Endothelial cell of umbilical vein (primary cell): ENCODE measurements around the gene MANBA. TPM values are rescaled to one million over a fixed set of nuclear protein-coding genes. Genes with fewer than 3 reads are reported as not detected.

ENCODE experiments used
- BruUV-seq: library from RNA; stranded (reverse); fragments of 400-500 nt; replicated peaks from 2 replicates; lab custom pipeline; 2021; lab: Mats Ljungman, UMichigan
- CTCF ChIA-PET: fragments of 300-600, 350-600 bp; sonication (Branson Sonifier 250); formaldehyde crosslinking; loops from one replicate; lab custom pipeline; 2021; ENCODE audit warnings: antibody characterized with exemption, inconsistent platforms; lab: Charles Lee
- POLR2A ChIA-PET: fragments of 300-600, 350-600 bp; sonication (Branson Sonifier 250); formaldehyde crosslinking; loops from one replicate; lab custom pipeline; 2021; ENCODE audit warnings: antibody characterized with exemption, inconsistent platforms; lab: Charles Lee
- DNase-seq: peaks from one replicate; pipeline ENCODE4 v3.0.0-alpha.2; 2011; ENCODE audit warnings: low read depth, low spot score
- FAIRE-seq: peaks from 2 replicates; lab custom pipeline; 2011; peaks lifted over from hg19 to GRCh38; lab: Jason Lieb, UNC
- H2AFZ ChIP-seq: 2 replicates; pipeline ENCODE4 v1.6.0; 2012; ENCODE audit warnings: low read depth, low read length, control low read depth, inconsistent platforms
- H3K27ac ChIP-seq: 2 replicates; pipeline ENCODE4 v1.5.1; 2011; ENCODE audit warnings: low read depth, mild to moderate bottlenecking, control low read depth, low read length, moderate library complexity; ENCODE audit not compliant: insufficient read depth
- H3K27me3 ChIP-seq, 2 experiments: 2 replicates each; pipeline versions ENCODE4 v1.6.0 to v1.6.1; 2011; ENCODE audit warnings: low read length in 2 of 2, mixed read lengths in 1 of 2; ENCODE audit not compliant: control insufficient read depth in 2 of 2, insufficient read depth in 2 of 2
- H3K36me3 ChIP-seq, 2 experiments: 2 replicates in 1 of 2; 3 replicates in 1 of 2; pipeline ENCODE4 v1.5.1; 2011; ENCODE audit warnings: low read length in 2 of 2, mild to moderate bottlenecking in 1 of 2, moderate library complexity in 1 of 2; ENCODE audit not compliant: control insufficient read depth in 2 of 2, insufficient read depth in 2 of 2; ENCODE audit errors: extremely low read depth in 1 of 2
- H3K4me1 ChIP-seq: 3 replicates; pipeline ENCODE4 v1.5.1; 2011; ENCODE audit warnings: mild to moderate bottlenecking, low read length; ENCODE audit not compliant: control insufficient read depth, insufficient read depth; ENCODE audit errors: extremely low read depth
- H3K4me2 ChIP-seq: 2 replicates; pipeline ENCODE4 v1.6.1; 2011; ENCODE audit warnings: low read length, control low read depth, mixed read lengths; ENCODE audit not compliant: insufficient read depth
- H3K4me3 ChIP-seq, 3 experiments: fragments of 200-600 bp in 1 of 3; sonication (generic), shearing (Covaris generic) in 1 of 3; replicated peaks in 1 of 3; 2 replicates each; pipeline ENCODE4 v1.5.1; 2011 to 2016; ENCODE audit warnings: control low read depth in 3 of 3, low read length in 3 of 3, mild to moderate bottlenecking in 2 of 3, inconsistent platforms in 1 of 3, low read depth in 1 of 3, moderate library complexity in 1 of 3; ENCODE audit not compliant: insufficient read depth in 1 of 3
- H3K79me2 ChIP-seq: 2 replicates; pipeline ENCODE4 v1.6.0; 2012; ENCODE audit warnings: low read length, inconsistent platforms; ENCODE audit not compliant: control insufficient read depth, insufficient read depth
- H3K9ac ChIP-seq: replicated peaks from 2 replicates; pipeline ENCODE3; 2011; ENCODE audit warnings: low read length, control low read depth; ENCODE audit not compliant: insufficient read depth; ENCODE audit errors: extremely low read depth
- H3K9me1 ChIP-seq: replicated peaks from 3 replicates; pipeline ENCODE4 v1.6.0; 2011; ENCODE audit warnings: mild to moderate bottlenecking, low read length; ENCODE audit not compliant: control insufficient read depth, insufficient read depth; ENCODE audit errors: extremely low read depth
- H3K9me3 ChIP-seq: replicated peaks from 2 replicates; pipeline ENCODE4 v1.5.1; 2012; ENCODE audit warnings: low read length, inconsistent platforms; ENCODE audit not compliant: control insufficient read depth, insufficient read depth
- H4K20me1 ChIP-seq: replicated peaks from 2 replicates; pipeline ENCODE3; 2011; ENCODE audit warnings: mild to moderate bottlenecking, low read length; ENCODE audit not compliant: control insufficient read depth, insufficient read depth; ENCODE audit errors: extremely low read depth
- EZH2 ChIP-seq: IDR thresholded peaks from 2 replicates; pipeline ENCODE4 v1.6.1; 2012; ENCODE audit warnings: borderline replicate concordance, low read depth, mild to moderate bottlenecking, moderate library complexity, low read length, inconsistent platforms; ENCODE audit not compliant: severe bottlenecking
- FOS ChIP-seq: IDR thresholded peaks from 2 replicates; pipeline ENCODE4 v1.6.1; 2011; ENCODE audit warnings: mild to moderate bottlenecking, low read length, moderate library complexity, borderline replicate concordance; ENCODE audit not compliant: insufficient read depth
- GATA2 ChIP-seq: IDR thresholded peaks from 2 replicates; pipeline ENCODE4 v1.7.0; 2011; ENCODE audit warnings: low read depth, mild to moderate bottlenecking, moderate library complexity, mixed read lengths, low read length; ENCODE audit not compliant: insufficient read length, insufficient read depth
- JUN ChIP-seq: IDR thresholded peaks from 2 replicates; pipeline ENCODE4 v1.6.1; 2011; ENCODE audit warnings: borderline replicate concordance, low read depth; ENCODE audit not compliant: insufficient read length, insufficient read depth
- POLR2A ChIP-seq: IDR thresholded peaks from 2 replicates; pipeline ENCODE4 v1.6.1; 2012; ENCODE audit warnings: low read depth, mild to moderate bottlenecking, control low read depth, low read length
- POLR2AphosphoS5 ChIP-seq: IDR thresholded peaks from 2 replicates; pipeline ENCODE4 v1.6.1; 2012; ENCODE audit warnings: low read depth, mild to moderate bottlenecking, control low read depth, low read length, moderate library complexity; ENCODE audit not compliant: insufficient read depth
- dilution Hi-C: fragments of 300-500 bp; cut with MboI; formaldehyde crosslinking; loops from one replicate; pipeline ENCODE4 v1.15.0; 2019; ENCODE audit warnings: low sequenced_read_pairs; ENCODE audit not compliant: extremely low pct_ligation_motif_present
- intact Hi-C: fragments of 100-400 bp; cut with micrococcal nuclease; formaldehyde crosslinking; loops from one replicate; pipeline ENCODE4 v1.10.0; 2022
- polyA plus RNA-seq, 4 experiments: library from polyadenylated mRNA; depleted of rRNA in 3 of 4; stranded (reverse) in 3 of 4; unstranded in 1 of 4; fragments of >200 nt; gene quantifications; 2 replicates each; pipeline versions ENCODE4 v1.2.1 to v1.2.3, GENCODE V29; 2011 to 2012; ENCODE audit warnings: missing spikeins in 1 of 4
- total RNA-seq: library from RNA; stranded (reverse); gene quantifications from 2 replicates; pipeline ENCODE4 v1.2.3, GENCODE V29; 2021
- TF ChIP-seq, protein P1 (sequence below), 2 donors: IDR thresholded peaks; 1 replicate in 1 of 2; 2 replicates in 1 of 2; pipeline ENCODE4 v1.5.1; 2011; ENCODE audit warnings: low read length in 2 of 2, mild to moderate bottlenecking in 2 of 2, moderate library complexity in 2 of 2, control low read depth in 1 of 2, inconsistent platforms in 1 of 2, low read depth in 1 of 2; ENCODE audit not compliant: insufficient read depth in 1 of 2; ENCODE audit errors: extremely low read depth in 1 of 2

Gene MANBA
- total and polyA plus RNA-seq, 2 donors (not counting 3 experiments of a cell fraction or from before 2014, with no cell fraction given): 5.6 to 7.7 TPM

DNA sequence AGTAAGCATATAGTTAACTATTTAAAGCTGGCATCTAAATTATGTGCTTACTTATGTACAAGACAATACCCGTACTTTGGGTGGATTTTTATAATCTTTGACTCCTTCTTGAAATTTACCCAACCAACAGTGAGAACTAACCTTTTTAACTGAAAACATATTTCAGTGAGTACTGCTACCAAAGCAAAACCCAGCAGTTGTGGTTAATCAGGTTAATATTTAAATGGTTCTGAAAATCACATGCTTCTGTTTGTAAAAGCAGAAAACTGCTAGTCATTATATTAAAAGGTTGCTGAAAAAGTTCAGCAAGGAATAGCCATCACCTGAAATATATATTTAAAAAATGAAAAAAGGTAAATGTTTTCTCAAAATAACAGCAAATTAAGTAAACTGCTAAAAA, 46.6 kb upstream of the MANBA start:
- DNase-seq (no peak), FAIRE-seq (no peak)
- Histone ChIP-seq H3K9me3 (no peaks in the 10 kb centered on the region), H2AFZ (no peak overlapping the region), H3K79me2 (peaks cover 93% of the 10 kb centered on the region), H3K36me3 (peaks cover 9 to 24% of the 10 kb centered on the region in 2 experiments), H3K9me1 (no peaks in the 10 kb centered on the region), H3K4me3 (no peak overlapping the region), H3K4me2 (no peak overlapping the region), H4K20me1 (peaks cover 15% of the 10 kb centered on the region), H3K9ac (no peak overlapping the region), H3K27ac (no peak overlapping the region), H3K27me3 (no peaks in the 10 kb centered on the region), H3K4me1 (peaks cover 25% of the 10 kb centered on the region)
- BruUV-seq: no TSS peak
- intact Hi-C loops: no loop called here
- ChIA-PET CTCF (interaction anchor here (0.7 to 1.0 kb wide), 2 partner anchors 9 to 10 kb away, joined by 3 read pairs; no protein-coding TSS in a partner anchor), POLR2A (no interaction called here)
- TF ChIP-seq EZH2 (no peak), POLR2AphosphoS5 (no peak), FOS (no peak), GATA2 (no peak), POLR2A (no peak), JUN (no peak)
- TF ChIP-seq, protein P1, sequence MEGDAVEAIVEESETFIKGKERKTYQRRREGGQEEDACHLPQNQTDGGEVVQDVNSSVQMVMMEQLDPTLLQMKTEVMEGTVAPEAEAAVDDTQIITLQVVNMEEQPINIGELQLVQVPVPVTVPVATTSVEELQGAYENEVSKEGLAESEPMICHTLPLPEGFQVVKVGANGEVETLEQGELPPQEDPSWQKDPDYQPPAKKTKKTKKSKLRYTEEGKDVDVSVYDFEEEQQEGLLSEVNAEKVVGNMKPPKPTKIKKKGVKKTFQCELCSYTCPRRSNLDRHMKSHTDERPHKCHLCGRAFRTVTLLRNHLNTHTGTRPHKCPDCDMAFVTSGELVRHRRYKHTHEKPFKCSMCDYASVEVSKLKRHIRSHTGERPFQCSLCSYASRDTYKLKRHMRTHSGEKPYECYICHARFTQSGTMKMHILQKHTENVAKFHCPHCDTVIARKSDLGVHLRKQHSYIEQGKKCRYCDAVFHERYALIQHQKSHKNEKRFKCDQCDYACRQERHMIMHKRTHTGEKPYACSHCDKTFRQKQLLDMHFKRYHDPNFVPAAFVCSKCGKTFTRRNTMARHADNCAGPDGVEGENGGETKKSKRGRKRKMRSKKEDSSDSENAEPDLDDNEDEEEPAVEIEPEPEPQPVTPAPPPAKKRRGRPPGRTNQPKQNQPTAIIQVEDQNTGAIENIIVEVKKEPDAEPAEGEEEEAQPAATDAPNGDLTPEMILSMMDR (IDR thresholded peaks at IDR 0.05; ENCODE audit: extremely low read depth in 1 of 2, insufficient read depth in 1 of 2, low read depth in 1 of 2, low read length in 2 of 2): no peak
- dilution Hi-C loops: no loop called here
